Measurements from ENCODE around the gene TMEM41A. TPM values are rescaled to one million over a fixed set of nuclear protein-coding genes. Genes with fewer than 3 reads are reported as not detected.

Gene TMEM41A
- total RNA-seq, 2 experiments from 2014 or later, result 13.1 to 14.6 TPM

- no peaks in the 10 kb centered on the region for H3K4me1 Mint-ChIP-seq (ENCODE audit: low read depth)
- no peak overlapping the region for H3K4me3 Mint-ChIP-seq
- no peaks in the 10 kb centered on the region for H3K27me3 Mint-ChIP-seq (ENCODE audit: low read depth)
- no peaks in the 10 kb centered on the region for H3K36me3 Mint-ChIP-seq (ENCODE audit: low read depth)
- H3K27ac Mint-ChIP-seq, result no peak overlapping the region
- intact Hi-C loops (cut with micrococcal nuclease), result no loop called here
- H3K9me3 Mint-ChIP-seq, result no peaks in the 10 kb centered on the region
- CTCF ChIA-PET, result interaction anchor here (1.0 kb wide), 1 partner anchor 212 kb away, joined by 3 read pairs; no protein-coding TSS in a partner anchor
- DNase-seq, result no peak
These were observed 50.7 kb downstream of the TMEM41A start for GRCh38 chr3:185448107-185448506.

GRCh38 chr3:185444329-185444728 lies 54.5 kb downstream of the TMEM41A start:
- intact Hi-C loops (cut with micrococcal nuclease), result no loop called here
- Mint-ChIP-seq H3K27me3 (ENCODE audit: low read depth) (no peaks in the 10 kb centered on the region), H3K9me3 (no peaks in the 10 kb centered on the region), H3K36me3 (ENCODE audit: low read depth) (no peaks in the 10 kb centered on the region), H3K4me1 (ENCODE audit: low read depth) (no peaks in the 10 kb centered on the region), H3K27ac (no peak overlapping the region), H3K4me3 (no peak overlapping the region)
- CTCF ChIA-PET, result no interaction called here
- DNase-seq, result no peak

GRCh38 chr3:185442031-185442430 lies 56.8 kb downstream of the TMEM41A start:
- H3K4me1 Mint-ChIP-seq (ENCODE audit: low read depth), result no peaks in the 10 kb centered on the region
- no peaks in the 10 kb centered on the region for H3K9me3 Mint-ChIP-seq
- DNase-seq, result no peak
- no peaks in the 10 kb centered on the region for H3K27me3 Mint-ChIP-seq (ENCODE audit: low read depth)
- intact Hi-C loops (cut with micrococcal nuclease), result no loop called here
- CTCF ChIA-PET, result no interaction called here
- H3K27ac Mint-ChIP-seq, result no peak overlapping the region
- no peak overlapping the region for H3K4me3 Mint-ChIP-seq
- no peaks in the 10 kb centered on the region for H3K36me3 Mint-ChIP-seq (ENCODE audit: low read depth)

GRCh38 chr3:185439745-185440466 lies 58.9 kb downstream of the TMEM41A start:
- DNase-seq, result no peak
- CTCF ChIA-PET, result no interaction called here
- Mint-ChIP-seq H3K27me3 (ENCODE audit: low read depth) (no peaks in the 10 kb centered on the region), H3K4me1 (ENCODE audit: low read depth) (no peaks in the 10 kb centered on the region), H3K27ac (no peak overlapping the region), H3K36me3 (ENCODE audit: low read depth) (no peaks in the 10 kb centered on the region), H3K9me3 (no peaks in the 10 kb centered on the region), H3K4me3 (no peak overlapping the region)
- intact Hi-C loops (cut with micrococcal nuclease), result no loop called here

Other genes starting within 250 kb of the TMEM41A start
- gene EHHADH, start 245.0 kb downstream of the TMEM41A start, total RNA-seq, result 1 to 10 TPM; 2.9 to 3.5 TPM
- gene MAP3K13, start 135.9 kb downstream of the TMEM41A start, total RNA-seq, result 10 to 100 TPM; 11.5 to 13.3 TPM
- gene LIPH, start 53.6 kb upstream of the TMEM41A start, total RNA-seq, result not detected
- gene SENP2, start 87.3 kb upstream of the TMEM41A start, total RNA-seq, result 10 to 100 TPM; 19.4 to 25.0 TPM